DND-41 (cell line): ENCODE data around the gene SEC63.

Experiments
- ATAC-seq: fragments of 200-7000 bp; cut with Tn5 transposase; 3 replicates; pipeline ENCODE4 v1.9.1; 2021; ENCODE audit warnings: low read depth; ENCODE audit not compliant: insufficient read depth
- DNase-seq: peaks from one replicate; pipeline ENCODE4 v3.0.0-alpha.2; 2020
- H2AFZ ChIP-seq: 2 replicates; pipeline ENCODE4 v1.6.0; 2012; ENCODE audit warnings: low read depth, low read length
- H3K27ac ChIP-seq: 2 replicates; pipeline ENCODE4 v1.5.1; 2012; ENCODE audit warnings: low read length, inconsistent platforms
- H3K27me3 ChIP-seq: fragments of 200-600 bp; sonication (generic); 2 replicates; pipeline ENCODE4 v1.6.0; 2012; ENCODE audit warnings: low read length, mild to moderate bottlenecking, inconsistent platforms; ENCODE audit not compliant: insufficient read depth, poor library complexity
- H3K36me3 ChIP-seq: 2 replicates; pipeline ENCODE4 v1.5.1; 2012; ENCODE audit warnings: low read length, inconsistent platforms; ENCODE audit not compliant: insufficient read depth
- H3K4me1 ChIP-seq: 2 replicates; pipeline ENCODE4 v1.5.1; 2012; ENCODE audit warnings: mild to moderate bottlenecking, low read length; ENCODE audit not compliant: insufficient read depth
- H3K4me2 ChIP-seq: 2 replicates; pipeline ENCODE4 v1.6.0; 2012; ENCODE audit warnings: mild to moderate bottlenecking, moderate library complexity, low read length, inconsistent platforms; ENCODE audit not compliant: insufficient read depth
- H3K4me3 ChIP-seq, 2 experiments: fragments of 200-600 bp in 1 of 2; shearing (Covaris generic) in 1 of 2; 2 replicates each; pipeline ENCODE4 v1.5.1; 2012 to 2016; ENCODE audit warnings: inconsistent platforms in 2 of 2, low read length in 2 of 2, mild to moderate bottlenecking in 2 of 2, low read depth in 1 of 2, moderate library complexity in 1 of 2
- H3K79me2 ChIP-seq: 2 replicates; pipeline ENCODE4 v1.6.0; 2012; ENCODE audit warnings: low read length, inconsistent platforms; ENCODE audit not compliant: insufficient read depth
- H3K9ac ChIP-seq: 2 replicates; pipeline ENCODE4 v1.6.0; 2012; ENCODE audit warnings: low read depth, mild to moderate bottlenecking, inconsistent platforms, low read length, moderate library complexity
- H3K9me3 ChIP-seq: 2 replicates; pipeline ENCODE4 v1.5.1; 2012; ENCODE audit warnings: low read length, moderate library complexity, mild to moderate bottlenecking, inconsistent platforms; ENCODE audit not compliant: insufficient read depth, severe bottlenecking
- H4K20me1 ChIP-seq: 2 replicates; pipeline ENCODE4 v1.6.0; 2012; ENCODE audit warnings: low read length; ENCODE audit not compliant: insufficient read depth
- CTCF ChIP-seq: IDR thresholded peaks from 2 replicates; pipeline ENCODE4 v1.5.1; 2012; ENCODE audit warnings: borderline replicate concordance, low read length, moderate library complexity, mild to moderate bottlenecking; ENCODE audit not compliant: poor library complexity, severe bottlenecking; ENCODE audit errors: extremely low read depth
- EZH2 ChIP-seq: IDR thresholded peaks from 3 replicates; pipeline ENCODE4 v1.6.1; 2012; ENCODE audit warnings: borderline replicate concordance, low read depth, mild to moderate bottlenecking, moderate library complexity, low read length, inconsistent platforms; ENCODE audit not compliant: severe bottlenecking

The SEC63 gene

GRCh38 chr6:107830060-107830459 is 127.9 kb downstream of the SEC63 start:
- Histone ChIP-seq H2AFZ (no peak overlapping the region), H3K4me3 (no peak overlapping the region), H3K27ac (no peak overlapping the region), H4K20me1 (no peaks in the 10 kb centered on the region), H3K4me1 (no peaks in the 10 kb centered on the region), H3K79me2 (no peaks in the 10 kb centered on the region), H3K4me2 (no peak overlapping the region), H3K27me3 (no peaks in the 10 kb centered on the region), H3K36me3 (no peaks in the 10 kb centered on the region), H3K9me3 (no peaks in the 10 kb centered on the region), H3K9ac (no peak overlapping the region)
- ATAC-seq (no peak), DNase-seq (no peak)
- TF ChIP-seq EZH2 = no peak
- no peak for TF ChIP-seq CTCF

GRCh38 chr6:107827541-107827940 is 130.5 kb downstream of the SEC63 start:
- no peaks in the 10 kb centered on the region for H3K9me3 ChIP-seq
- no peak overlapping the region for H3K9ac ChIP-seq
- no peak overlapping the region for H3K27ac ChIP-seq
- no peak for DNase-seq
- H3K36me3 ChIP-seq = no peaks in the 10 kb centered on the region
- peak; percentile 62; the same call in 2 of the 3 replicates for ATAC-seq
- peaks cover 8% of the 10 kb centered on the region; the same call in 1 of the 2 replicates for H3K4me1 ChIP-seq
- H4K20me1 ChIP-seq = no peaks in the 10 kb centered on the region
- no peak overlapping the region for H3K4me2 ChIP-seq
- no peak overlapping the region for H3K4me3 ChIP-seq
- no peak overlapping the region for H2AFZ ChIP-seq
- no peaks in the 10 kb centered on the region for H3K27me3 ChIP-seq
- TF ChIP-seq EZH2 (no peak), CTCF (no peak)
- H3K79me2 ChIP-seq = no peaks in the 10 kb centered on the region

GRCh38 chr6:107823047-107823557 is 134.9 kb downstream of the SEC63 start:
- no peak for TF ChIP-seq EZH2
- no peak for TF ChIP-seq CTCF
- Histone ChIP-seq H3K4me3 (no peak overlapping the region), H3K27me3 (no peaks in the 10 kb centered on the region), H3K27ac (no peak overlapping the region), H3K9me3 (no peaks in the 10 kb centered on the region), H3K9ac (peak overlapping the region; percentile 49; the same call in 1 of the 2 replicates), H3K4me2 (peak overlapping the region; percentile 62), H3K79me2 (no peaks in the 10 kb centered on the region), H3K36me3 (no peaks in the 10 kb centered on the region), H2AFZ (peak overlapping the region; percentile 71), H3K4me1 (peaks cover 19% of the 10 kb centered on the region), H4K20me1 (no peaks in the 10 kb centered on the region)
- ATAC-seq (peak; percentile 37; the same call in 1 of the 3 replicates), DNase-seq (no peak)
